Cardiac muscle cell (in vitro differentiated cells and primary cell): ENCODE results near the gene UBE2I. TPM values are rescaled to one million over a fixed set of nuclear protein-coding genes. Genes with fewer than 3 reads are reported as not detected.

Experiments used
- DNase-seq, 2 donors: peaks; one replicate each; pipeline versions ENCODE4 v3.0.0 to v3.0.0-alpha.2; 2010 to 2017; ENCODE audit warnings: low read depth in 1 of 2, low spot score in 1 of 2
- H3K27ac ChIP-seq: fragments of 200-600 bp; sonication (generic); 2 replicates; pipeline ENCODE4 v1.5.1; 2016
- H3K27me3 ChIP-seq: fragments of 200-600 bp; sonication (generic); 2 replicates; pipeline ENCODE4 v1.6.0; 2016; ENCODE audit warnings: control low read depth
- H3K36me3 ChIP-seq: fragments of 200-600 bp; sonication (generic); 2 replicates; pipeline ENCODE4 v1.5.1; 2016; ENCODE audit warnings: control low read depth
- H3K4me1 ChIP-seq: fragments of 200-600 bp; sonication (generic); 2 replicates; pipeline ENCODE4 v1.8.1; 2017; ENCODE audit warnings: low read depth, mild to moderate bottlenecking, mixed run types
- H3K4me3 ChIP-seq: fragments of 200-600 bp; sonication (generic); 2 replicates; pipeline ENCODE4 v1.5.1; 2016; ENCODE audit warnings: mild to moderate bottlenecking
- H3K9me3 ChIP-seq: fragments of 200-600 bp; sonication (generic); 2 replicates; pipeline ENCODE4 v1.5.1; 2017; ENCODE audit warnings: low read depth, mild to moderate bottlenecking, control low read depth
- polyA plus RNA-seq: library from polyadenylated mRNA; unstranded; fragments of >200 nt; fragmentation: Nextera tagmentation; extraction: Ambion mirVana; gene quantifications from 2 replicates; pipeline ENCODE4 v1.2.1, GENCODE V29; 2016
- total RNA-seq: library from RNA; depleted of rRNA; stranded (reverse); fragments of >200 nt; gene quantifications from 2 replicates; pipeline ENCODE4 v1.2.3, GENCODE V29; 2016
- TF ChIP-seq, protein P1 (sequence below): IDR thresholded peaks from 2 replicates; pipeline ENCODE4 v1.5.1; 2012; ENCODE audit warnings: low read depth, mild to moderate bottlenecking, low read length

UBE2I gene
- total and polyA plus RNA-seq, 2 experiments from 2014 or later = 75.4 to 157 TPM

GRCh38 chr16:1305823-1306222, 3.6 kb upstream of the UBE2I start:
- H3K9me3 ChIP-seq = no peaks in the 10 kb centered on the region
- TF ChIP-seq, protein P1, sequence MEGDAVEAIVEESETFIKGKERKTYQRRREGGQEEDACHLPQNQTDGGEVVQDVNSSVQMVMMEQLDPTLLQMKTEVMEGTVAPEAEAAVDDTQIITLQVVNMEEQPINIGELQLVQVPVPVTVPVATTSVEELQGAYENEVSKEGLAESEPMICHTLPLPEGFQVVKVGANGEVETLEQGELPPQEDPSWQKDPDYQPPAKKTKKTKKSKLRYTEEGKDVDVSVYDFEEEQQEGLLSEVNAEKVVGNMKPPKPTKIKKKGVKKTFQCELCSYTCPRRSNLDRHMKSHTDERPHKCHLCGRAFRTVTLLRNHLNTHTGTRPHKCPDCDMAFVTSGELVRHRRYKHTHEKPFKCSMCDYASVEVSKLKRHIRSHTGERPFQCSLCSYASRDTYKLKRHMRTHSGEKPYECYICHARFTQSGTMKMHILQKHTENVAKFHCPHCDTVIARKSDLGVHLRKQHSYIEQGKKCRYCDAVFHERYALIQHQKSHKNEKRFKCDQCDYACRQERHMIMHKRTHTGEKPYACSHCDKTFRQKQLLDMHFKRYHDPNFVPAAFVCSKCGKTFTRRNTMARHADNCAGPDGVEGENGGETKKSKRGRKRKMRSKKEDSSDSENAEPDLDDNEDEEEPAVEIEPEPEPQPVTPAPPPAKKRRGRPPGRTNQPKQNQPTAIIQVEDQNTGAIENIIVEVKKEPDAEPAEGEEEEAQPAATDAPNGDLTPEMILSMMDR = no peak
- H3K27ac ChIP-seq = no peak overlapping the region
- no peak for DNase-seq
- no peaks in the 10 kb centered on the region for H3K27me3 ChIP-seq
- H3K4me1 ChIP-seq = peaks cover 3% of the 10 kb centered on the region
- no peaks in the 10 kb centered on the region for H3K36me3 ChIP-seq
- no peak overlapping the region for H3K4me3 ChIP-seq

GRCh38 chr16:1306334-1306733, 3.1 kb upstream of the UBE2I start:
- Histone ChIP-seq H3K4me3 (no peak overlapping the region), H3K4me1 (peaks cover 8% of the 10 kb centered on the region), H3K27me3 (no peaks in the 10 kb centered on the region), H3K27ac (no peak overlapping the region), H3K36me3 (no peaks in the 10 kb centered on the region), H3K9me3 (no peaks in the 10 kb centered on the region)
- TF ChIP-seq, protein P1 = no peak
- DNase-seq = no peak

GRCh38 chr16:1308036-1308976, 1.1 kb upstream of the UBE2I start:
- no peaks in the 10 kb centered on the region for H3K27me3 ChIP-seq
- no peak for DNase-seq
- H3K36me3 ChIP-seq = no peaks in the 10 kb centered on the region
- H3K9me3 ChIP-seq = no peaks in the 10 kb centered on the region
- peak overlapping the region; percentile 100 for H3K27ac ChIP-seq
- TF ChIP-seq, protein P1 = no peak
- peak overlapping the region; percentile 59 for H3K4me3 ChIP-seq
- peaks cover 16% of the 10 kb centered on the region for H3K4me1 ChIP-seq

DNA sequence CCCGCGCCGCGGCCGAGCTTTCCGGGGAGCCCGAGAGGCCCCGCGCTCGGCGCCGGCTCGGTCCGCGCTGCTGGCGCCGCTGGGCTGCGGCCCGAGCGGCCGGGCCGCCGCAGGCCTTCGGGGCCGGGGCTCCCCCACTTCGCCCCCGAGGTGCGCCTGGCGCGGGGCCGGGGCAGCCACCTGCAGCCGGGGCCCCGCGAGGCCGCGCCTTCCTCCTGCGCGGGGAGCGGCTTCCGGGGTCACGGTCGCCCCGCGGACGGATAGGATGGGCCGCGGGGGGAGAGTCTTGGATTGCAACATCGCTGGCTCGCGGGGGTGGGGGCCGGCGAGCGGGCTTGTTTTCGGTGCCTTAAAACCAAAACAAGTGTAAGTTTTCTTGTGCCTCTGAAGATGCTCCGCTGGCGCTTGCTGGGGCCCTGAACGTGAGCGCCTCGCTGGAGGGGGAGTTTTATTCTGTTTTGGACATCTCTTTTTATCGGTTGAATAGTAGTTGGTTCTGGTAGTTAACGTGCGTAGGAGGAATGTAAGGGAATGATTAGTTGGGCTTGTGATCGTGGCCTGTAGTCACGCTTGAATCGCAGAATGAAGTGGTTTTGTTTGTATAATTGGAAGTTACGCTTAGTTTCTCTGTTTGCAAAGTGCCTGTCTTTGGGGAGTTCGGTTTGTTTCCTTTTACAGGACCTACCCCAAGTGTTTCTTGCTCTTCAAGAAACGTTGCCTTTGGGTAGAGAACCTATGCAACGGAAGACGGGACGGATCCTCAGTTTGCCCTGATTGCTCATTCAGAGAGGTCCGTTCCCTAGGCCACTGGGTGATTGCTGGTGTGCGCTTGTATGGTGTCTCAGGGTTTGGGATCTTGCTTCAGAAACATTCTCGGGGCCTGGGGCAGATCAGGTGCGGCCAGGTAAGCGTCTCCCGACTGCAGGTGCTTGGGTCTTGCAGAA, 724 bp downstream of the UBE2I start:
- Histone ChIP-seq H3K9me3 (no peaks in the 10 kb centered on the region), H3K4me1 (peaks cover 16% of the 10 kb centered on the region), H3K27me3 (no peaks in the 10 kb centered on the region), H3K27ac (peak overlapping the region; percentile 35), H3K36me3 (peaks cover 9% of the 10 kb centered on the region), H3K4me3 (peak overlapping the region; percentile 92)
- peak in 1 of 2 donors; percentile 52 for DNase-seq
- TF ChIP-seq, protein P1 = no peak

- Histone ChIP-seq H3K27ac (peak overlapping the region; percentile 26), H3K9me3 (no peaks in the 10 kb centered on the region), H3K27me3 (no peaks in the 10 kb centered on the region), H3K4me3 (peak overlapping the region; percentile 92), H3K4me1 (peaks cover 16% of the 10 kb centered on the region), H3K36me3 (peaks cover 15% of the 10 kb centered on the region)
- DNase-seq = no peak
- TF ChIP-seq, protein P1 = no peak
These were observed 1.4 kb downstream of the UBE2I start for GRCh38 chr16:1310832-1311200.
